Neural cell (in vitro differentiated cells): ENCODE measurements around the gene C1orf146. TPM values are rescaled to one million over a fixed set of nuclear protein-coding genes. Genes with fewer than 3 reads are reported as not detected.

Experiments
- H2AFZ ChIP-seq: fragments of 200-600, 300-800 bp; sonication (generic), shearing (Covaris generic); 2 replicates; pipeline ENCODE4 v1.6.0; 2014; ENCODE audit warnings: low read depth, mild to moderate bottlenecking, antibody characterized with exemption, low read length, moderate library complexity
- H3F3A ChIP-seq: fragments of 200-600 bp; shearing (Covaris generic); 2 replicates; pipeline ENCODE4 v1.6.1; 2016; ENCODE audit warnings: mild to moderate bottlenecking, moderate library complexity, mixed read lengths, antibody characterized with exemption, low read length; ENCODE audit not compliant: insufficient read depth, poor library complexity, severe bottlenecking
- H3K27ac ChIP-seq: fragments of 200-600, 300-800 bp; sonication (generic), shearing (Covaris generic); 2 replicates; pipeline ENCODE4 v1.5.1; 2014; ENCODE audit warnings: mild to moderate bottlenecking, low read length, moderate library complexity
- H3K27me3 ChIP-seq: fragments of 300-800, 200-600 bp; sonication (generic), shearing (Covaris generic); 2 replicates; pipeline ENCODE4 v1.6.0; 2014; ENCODE audit warnings: mild to moderate bottlenecking, low read depth, low read length, moderate library complexity; ENCODE audit not compliant: insufficient read depth
- H3K36me3 ChIP-seq: fragments of 300-800, 200-600 bp; sonication (generic), shearing (Covaris generic); 2 replicates; pipeline ENCODE4 v1.5.1; 2014; ENCODE audit warnings: mild to moderate bottlenecking, antibody characterized with exemption, low read length, moderate library complexity; ENCODE audit not compliant: insufficient read depth
- H3K4me2 ChIP-seq: fragments of 300-800, 200-600 bp; sonication (generic), shearing (Covaris generic); 2 replicates; pipeline ENCODE4 v1.6.0; 2014; ENCODE audit warnings: mild to moderate bottlenecking, low read length
- H3K4me3 ChIP-seq: fragments of 300-800, 200-600 bp; sonication (generic), shearing (Covaris generic); 2 replicates; pipeline ENCODE4 v1.5.1; 2014; ENCODE audit warnings: mild to moderate bottlenecking, low read length, moderate library complexity
- H3K79me2 ChIP-seq: fragments of 200-600 bp; shearing (Covaris generic); replicated peaks from 2 replicates; pipeline ENCODE4 v1.6.0; 2014; ENCODE audit warnings: mild to moderate bottlenecking, low read length, moderate library complexity; ENCODE audit not compliant: insufficient read depth
- H3K9ac ChIP-seq: fragments of 300-800, 200-600 bp; sonication (generic), shearing (Covaris generic); 2 replicates; pipeline ENCODE4 v1.6.1; 2016; ENCODE audit warnings: mild to moderate bottlenecking, low read length, mixed read lengths
- H3K9me2 ChIP-seq: fragments of 200-600 bp; shearing (Covaris generic); 2 replicates; pipeline ENCODE4 v1.6.1; 2016; ENCODE audit warnings: mild to moderate bottlenecking, low read length, mixed read lengths; ENCODE audit not compliant: insufficient read depth
- H3K9me3 ChIP-seq: fragments of 200-600, 300-800 bp; sonication (generic), shearing (Covaris generic); 2 replicates; pipeline ENCODE4 v1.6.1; 2016; ENCODE audit warnings: mild to moderate bottlenecking, mixed run types, low read length, moderate library complexity, mixed read lengths
- H4K20me1 ChIP-seq: fragments of 200-600 bp; shearing (Covaris generic); 2 replicates; pipeline ENCODE4 v1.6.1; 2016; ENCODE audit warnings: mild to moderate bottlenecking, mixed run types; ENCODE audit not compliant: insufficient read depth
- EP300 ChIP-seq: fragments of 450-650 bp; conservative IDR thresholded peaks from 2 replicates; pipeline ENCODE4 v1.6.1; 2014; ENCODE audit warnings: antibody characterized with exemption, mild to moderate bottlenecking, moderate library complexity; ENCODE audit not compliant: poor library complexity, severe bottlenecking
- EZH2 ChIP-seq: fragments of 200-600, 300-800 bp; shearing (Covaris generic), sonication (generic); IDR thresholded peaks from 2 replicates; pipeline ENCODE4 v1.6.1; 2014; ENCODE audit warnings: antibody characterized with exemption, low read length, borderline replicate concordance, mild to moderate bottlenecking; ENCODE audit not compliant: insufficient read depth, poor library complexity, severe bottlenecking
- MXI1 ChIP-seq: fragments of 450-650 bp; conservative IDR thresholded peaks from 2 replicates; pipeline ENCODE4 v1.6.1; 2014; ENCODE audit warnings: antibody characterized with exemption, mild to moderate bottlenecking; ENCODE audit not compliant: poor library complexity, severe bottlenecking
- POLR2AphosphoS5 ChIP-seq: IDR thresholded peaks from 2 replicates; pipeline ENCODE4 v1.6.1; 2012
- RAD21 ChIP-seq: fragments of 450-650 bp; conservative IDR thresholded peaks from 2 replicates; pipeline ENCODE4 v1.6.1; 2014; ENCODE audit warnings: antibody characterized with exemption, mild to moderate bottlenecking, moderate library complexity
- SMC3 ChIP-seq: fragments of 450-650 bp; conservative IDR thresholded peaks from 2 replicates; pipeline ENCODE4 v1.6.1; 2014; ENCODE audit warnings: antibody characterized with exemption, mild to moderate bottlenecking, moderate library complexity; ENCODE audit not compliant: poor library complexity
- TAF1 ChIP-seq: IDR thresholded peaks from 2 replicates; pipeline ENCODE4 v1.6.1; 2012; ENCODE audit warnings: low read depth
- polyA plus RNA-seq: library from polyadenylated mRNA; depleted of rRNA; stranded (reverse); fragments of >200 nt; gene quantifications from 2 replicates; pipeline ENCODE4 v1.2.3, GENCODE V29; 2014
- TF ChIP-seq, protein P1 (sequence below): IDR thresholded peaks from 2 replicates; pipeline ENCODE4 v1.6.1; 2012; ENCODE audit warnings: borderline replicate concordance
- TF ChIP-seq, protein P2 (sequence below): fragments of 450-650 bp; IDR thresholded peaks from 2 replicates; pipeline ENCODE4 v1.5.1; 2014; ENCODE audit warnings: antibody characterized with exemption, mild to moderate bottlenecking, moderate library complexity; ENCODE audit not compliant: poor library complexity, severe bottlenecking

The C1orf146 gene
- polyA plus RNA-seq, 1 donor from 2014 or later, result not detected

DNA sequence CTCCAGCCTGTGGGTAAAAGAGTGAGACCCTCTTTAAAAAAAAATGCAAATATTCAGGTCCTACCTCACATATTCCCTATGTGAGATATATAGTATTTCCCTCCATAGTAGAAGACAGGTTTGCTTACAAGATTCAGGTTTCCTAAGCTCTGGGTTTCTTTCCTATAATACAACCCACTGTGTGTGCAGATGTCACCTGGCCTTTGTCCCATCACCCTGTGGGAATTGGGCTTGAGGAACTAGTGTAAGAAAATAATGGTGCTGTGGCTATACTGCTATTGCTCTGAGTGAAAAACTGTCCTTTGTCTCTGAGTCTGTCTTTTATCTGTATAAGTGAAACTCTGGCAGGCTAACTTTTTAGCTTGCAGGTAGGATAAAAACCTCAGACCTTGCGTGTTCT, 13.0 kb downstream of the C1orf146 start:
- Histone ChIP-seq H3K9ac (no peak overlapping the region), H3K79me2 (no peaks in the 10 kb centered on the region), H2AFZ (no peak overlapping the region), H3K36me3 (no peaks in the 10 kb centered on the region), H3K27ac (no peak overlapping the region), H3K27me3 (no peaks in the 10 kb centered on the region), H3F3A (no peaks in the 10 kb centered on the region), H3K9me2 (no peaks in the 10 kb centered on the region), H3K4me2 (no peak overlapping the region), H4K20me1 (no peaks in the 10 kb centered on the region), H3K9me3 (no peaks in the 10 kb centered on the region), H3K4me3 (no peak overlapping the region)
- TF ChIP-seq POLR2AphosphoS5 (no peak), EZH2 (no peak), MXI1 (no peak)

DNA sequence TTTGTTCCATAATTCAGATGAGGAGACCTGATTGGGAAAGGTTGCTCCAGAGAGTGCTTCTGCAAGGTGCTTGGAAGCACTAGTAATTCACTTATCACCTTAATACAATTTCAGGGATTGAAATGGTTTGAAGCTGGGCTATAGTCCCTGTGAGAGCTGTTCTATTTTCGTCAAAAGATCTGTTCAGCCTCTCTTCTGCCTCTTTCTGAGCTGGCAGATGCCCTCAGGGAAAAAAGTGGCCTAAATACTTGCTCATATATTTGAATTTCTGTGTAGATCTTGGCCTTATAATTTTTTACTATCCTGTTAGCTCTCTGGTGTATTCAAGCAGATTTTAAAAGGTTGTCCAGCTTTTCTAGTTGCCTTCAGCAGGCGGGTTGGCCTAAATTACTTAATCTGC, 22.3 kb downstream of the C1orf146 start:
- Histone ChIP-seq H3K9me3 (no peaks in the 10 kb centered on the region), H3K9ac (no peak overlapping the region), H3K27me3 (no peaks in the 10 kb centered on the region), H3K27ac (no peak overlapping the region), H2AFZ (no peak overlapping the region), H3K4me2 (no peak overlapping the region), H3K9me2 (no peaks in the 10 kb centered on the region), H3K36me3 (no peaks in the 10 kb centered on the region), H4K20me1 (no peaks in the 10 kb centered on the region), H3F3A (no peaks in the 10 kb centered on the region), H3K4me3 (no peak overlapping the region), H3K79me2 (no peaks in the 10 kb centered on the region)
- no peak for TF ChIP-seq TAF1
- TF ChIP-seq EZH2, result no peak
- TF ChIP-seq RAD21, result no peak
- TF ChIP-seq MXI1, result no peak
- TF ChIP-seq SMC3, result no peak
- TF ChIP-seq, protein P1, sequence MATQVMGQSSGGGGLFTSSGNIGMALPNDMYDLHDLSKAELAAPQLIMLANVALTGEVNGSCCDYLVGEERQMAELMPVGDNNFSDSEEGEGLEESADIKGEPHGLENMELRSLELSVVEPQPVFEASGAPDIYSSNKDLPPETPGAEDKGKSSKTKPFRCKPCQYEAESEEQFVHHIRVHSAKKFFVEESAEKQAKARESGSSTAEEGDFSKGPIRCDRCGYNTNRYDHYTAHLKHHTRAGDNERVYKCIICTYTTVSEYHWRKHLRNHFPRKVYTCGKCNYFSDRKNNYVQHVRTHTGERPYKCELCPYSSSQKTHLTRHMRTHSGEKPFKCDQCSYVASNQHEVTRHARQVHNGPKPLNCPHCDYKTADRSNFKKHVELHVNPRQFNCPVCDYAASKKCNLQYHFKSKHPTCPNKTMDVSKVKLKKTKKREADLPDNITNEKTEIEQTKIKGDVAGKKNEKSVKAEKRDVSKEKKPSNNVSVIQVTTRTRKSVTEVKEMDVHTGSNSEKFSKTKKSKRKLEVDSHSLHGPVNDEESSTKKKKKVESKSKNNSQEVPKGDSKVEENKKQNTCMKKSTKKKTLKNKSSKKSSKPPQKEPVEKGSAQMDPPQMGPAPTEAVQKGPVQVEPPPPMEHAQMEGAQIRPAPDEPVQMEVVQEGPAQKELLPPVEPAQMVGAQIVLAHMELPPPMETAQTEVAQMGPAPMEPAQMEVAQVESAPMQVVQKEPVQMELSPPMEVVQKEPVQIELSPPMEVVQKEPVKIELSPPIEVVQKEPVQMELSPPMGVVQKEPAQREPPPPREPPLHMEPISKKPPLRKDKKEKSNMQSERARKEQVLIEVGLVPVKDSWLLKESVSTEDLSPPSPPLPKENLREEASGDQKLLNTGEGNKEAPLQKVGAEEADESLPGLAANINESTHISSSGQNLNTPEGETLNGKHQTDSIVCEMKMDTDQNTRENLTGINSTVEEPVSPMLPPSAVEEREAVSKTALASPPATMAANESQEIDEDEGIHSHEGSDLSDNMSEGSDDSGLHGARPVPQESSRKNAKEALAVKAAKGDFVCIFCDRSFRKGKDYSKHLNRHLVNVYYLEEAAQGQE, result no peak
- TF ChIP-seq EP300, result no peak
- TF ChIP-seq, protein P2, sequence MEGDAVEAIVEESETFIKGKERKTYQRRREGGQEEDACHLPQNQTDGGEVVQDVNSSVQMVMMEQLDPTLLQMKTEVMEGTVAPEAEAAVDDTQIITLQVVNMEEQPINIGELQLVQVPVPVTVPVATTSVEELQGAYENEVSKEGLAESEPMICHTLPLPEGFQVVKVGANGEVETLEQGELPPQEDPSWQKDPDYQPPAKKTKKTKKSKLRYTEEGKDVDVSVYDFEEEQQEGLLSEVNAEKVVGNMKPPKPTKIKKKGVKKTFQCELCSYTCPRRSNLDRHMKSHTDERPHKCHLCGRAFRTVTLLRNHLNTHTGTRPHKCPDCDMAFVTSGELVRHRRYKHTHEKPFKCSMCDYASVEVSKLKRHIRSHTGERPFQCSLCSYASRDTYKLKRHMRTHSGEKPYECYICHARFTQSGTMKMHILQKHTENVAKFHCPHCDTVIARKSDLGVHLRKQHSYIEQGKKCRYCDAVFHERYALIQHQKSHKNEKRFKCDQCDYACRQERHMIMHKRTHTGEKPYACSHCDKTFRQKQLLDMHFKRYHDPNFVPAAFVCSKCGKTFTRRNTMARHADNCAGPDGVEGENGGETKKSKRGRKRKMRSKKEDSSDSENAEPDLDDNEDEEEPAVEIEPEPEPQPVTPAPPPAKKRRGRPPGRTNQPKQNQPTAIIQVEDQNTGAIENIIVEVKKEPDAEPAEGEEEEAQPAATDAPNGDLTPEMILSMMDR, result no peak
- no peak for TF ChIP-seq POLR2AphosphoS5

DNA sequence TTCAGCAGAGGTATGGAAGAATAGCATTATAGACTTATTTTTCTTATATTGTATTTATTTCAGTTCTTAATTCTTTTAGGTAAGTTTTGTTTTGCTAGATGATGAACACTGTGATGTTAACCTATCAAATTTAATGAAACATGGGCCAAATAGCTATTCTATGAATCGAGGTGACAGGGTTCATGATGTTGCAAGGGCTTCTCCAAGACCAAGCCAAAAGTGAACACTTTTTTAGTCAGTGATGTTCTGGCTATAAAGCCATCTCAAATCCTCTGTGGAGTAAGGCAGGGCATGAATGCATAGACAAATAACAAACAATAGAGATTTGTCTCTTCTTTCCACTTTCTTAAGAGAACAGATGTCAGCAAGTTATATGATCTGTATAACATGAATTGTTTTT, 26.7 kb downstream of the C1orf146 start:
- no peak overlapping the region for H3K9ac ChIP-seq
- no peak overlapping the region for H3K27ac ChIP-seq
- no peak overlapping the region for H3K4me2 ChIP-seq

More for the DNA sequence above, 26.7 kb downstream of the C1orf146 start:
- Histone ChIP-seq H3K9me3 (no peaks in the 10 kb centered on the region), H3K27me3 (no peaks in the 10 kb centered on the region), H3K79me2 (no peaks in the 10 kb centered on the region), H3K36me3 (no peaks in the 10 kb centered on the region), H3F3A (no peaks in the 10 kb centered on the region), H3K4me3 (no peak overlapping the region), H4K20me1 (no peaks in the 10 kb centered on the region), H2AFZ (no peak overlapping the region), H3K9me2 (no peaks in the 10 kb centered on the region)
- TF ChIP-seq SMC3 (no peak), EP300 (no peak), RAD21 (no peak), EZH2 (no peak), MXI1 (no peak), POLR2AphosphoS5 (no peak), TAF1 (no peak)
- TF ChIP-seq, protein P2, result no peak
- TF ChIP-seq, protein P1, result no peak
